SK-N-SH (cell line): Measurements from ENCODE around the gene UBN2. TPM values are rescaled to one million over a fixed set of nuclear protein-coding genes. Genes with fewer than 3 reads are reported as not detected.
A peak's percentile ranks its signal among the peaks of the same experiment; 100 is the strongest.

Source experiments
- CTCF ChIA-PET: fragments of 300-600, 350-600 bp; formaldehyde crosslinking; extraction: SDS; loops from one replicate; lab custom pipeline; 2021; lab: Yijun Ruan, JAX
- POLR2A ChIA-PET: fragments of 350-600 bp; sonication (Branson Sonifier 250); formaldehyde crosslinking; extraction: SDS; loops from one replicate; lab custom pipeline; 2020; ENCODE audit warnings: antibody characterized with exemption, inconsistent platforms; lab: Yijun Ruan, JAX
- DNase-seq: peaks from one replicate; pipeline ENCODE4 v3.0.0; 2012
- H2AFZ ChIP-seq: fragments of 200-600 bp; sonication (generic); 2 replicates; pipeline ENCODE4 v1.8.1; 2016; ENCODE audit warnings: antibody characterized with exemption, mild to moderate bottlenecking, low read depth
- H3F3A ChIP-seq: fragments of 200-600 bp; sonication (generic); replicated peaks from 2 replicates; pipeline ENCODE3; 2016; ENCODE audit warnings: antibody characterized with exemption, mild to moderate bottlenecking; ENCODE audit not compliant: insufficient read depth
- H3K27ac ChIP-seq, 2 experiments: fragments of 200-500 bp in 1 of 2; fragments of 200-600 bp in 1 of 2; sonication (Bioruptor generic) in 1 of 2; sonication (generic), shearing (Covaris generic) in 1 of 2; 2 replicates each; pipeline versions ENCODE4 v1.5.1 to v1.6.1; 2014 to 2016; ENCODE audit warnings: low read depth in 2 of 2, inconsistent platforms in 1 of 2, low read length in 1 of 2, mild to moderate bottlenecking in 1 of 2, mixed read lengths in 1 of 2
- H3K27me3 ChIP-seq: fragments of 200-600 bp; sonication (generic), shearing (Covaris generic); 2 replicates; pipeline ENCODE4 v1.6.1; 2016; ENCODE audit warnings: mixed run types; ENCODE audit not compliant: insufficient read depth
- H3K36me3 ChIP-seq, 2 experiments: fragments of 200-500 bp in 1 of 2; fragments of 200-600 bp in 1 of 2; sonication (Bioruptor generic) in 1 of 2; sonication (generic) in 1 of 2; replicated peaks in 1 of 2; 2 replicates each; pipeline versions ENCODE3 to v1.5.1; 2014 to 2016; ENCODE audit warnings: low read length in 1 of 2, mild to moderate bottlenecking in 1 of 2; ENCODE audit not compliant: insufficient read depth in 2 of 2, control insufficient read depth in 1 of 2
- H3K4me1 ChIP-seq, 2 experiments: fragments of 200-500 bp in 1 of 2; fragments of 200-600 bp in 1 of 2; sonication (Bioruptor generic) in 1 of 2; sonication (generic), shearing (Covaris generic) in 1 of 2; 2 replicates each; pipeline versions ENCODE4 v1.5.1 to v1.6.1; 2014 to 2016; ENCODE audit warnings: low read depth in 1 of 2, low read length in 1 of 2, mixed run types in 1 of 2; ENCODE audit not compliant: insufficient read depth in 2 of 2, control insufficient read depth in 1 of 2
- H3K4me2 ChIP-seq: fragments of 200-600 bp; sonication (generic), shearing (Covaris generic); 2 replicates; pipeline ENCODE4 v1.6.1; 2017; ENCODE audit warnings: mixed run types
- H3K4me3 ChIP-seq, 2 experiments: fragments of 200-500 bp in 1 of 2; fragments of 200-600 bp in 1 of 2; sonication (Bioruptor generic) in 1 of 2; sonication (generic), shearing (Covaris generic) in 1 of 2; 2 replicates each; pipeline versions ENCODE4 v1.5.1 to v1.8.1; 2014 to 2016; ENCODE audit warnings: low read depth in 2 of 2, inconsistent platforms in 1 of 2, low read length in 1 of 2, mild to moderate bottlenecking in 1 of 2, mixed read lengths in 1 of 2, moderate library complexity in 1 of 2
- H3K79me2 ChIP-seq: fragments of 200-600 bp; sonication (generic); 2 replicates; pipeline ENCODE4 v1.8.1; 2017; ENCODE audit warnings: mild to moderate bottlenecking; ENCODE audit not compliant: insufficient read depth
- H3K9ac ChIP-seq: fragments of 200-600 bp; sonication (generic); 2 replicates; pipeline ENCODE4 v1.6.1; 2017; ENCODE audit warnings: mixed run types
- H3K9me2 ChIP-seq: fragments of 200-600 bp; sonication (generic); 2 replicates; pipeline ENCODE4 v1.6.1; 2017; ENCODE audit warnings: mixed run types
- H3K9me3 ChIP-seq: fragments of 200-600 bp; sonication (generic); 2 replicates; pipeline ENCODE4 v1.6.1; 2017; ENCODE audit warnings: mixed run types, mild to moderate bottlenecking, moderate library complexity
- H4K20me1 ChIP-seq: fragments of 200-600 bp; sonication (generic); 2 replicates; pipeline ENCODE4 v1.6.1; 2017; ENCODE audit warnings: mild to moderate bottlenecking, mixed run types; ENCODE audit not compliant: insufficient read depth
- CHD2 ChIP-seq: fragments of 150-350 bp; IDR thresholded peaks from 2 replicates; pipeline ENCODE4 v1.6.1; 2018; ENCODE audit warnings: low read length; ENCODE audit not compliant: partially characterized antibody
- CTCF ChIP-seq: fragments of 200-600 bp; sonication (generic); IDR thresholded peaks from 2 replicates; pipeline ENCODE4 v1.6.1; 2017; ENCODE audit warnings: antibody characterized with exemption, mild to moderate bottlenecking, moderate library complexity
- ELF1 ChIP-seq: IDR thresholded peaks from 2 replicates; pipeline ENCODE4 v1.4.0; 2012
- EP300 ChIP-seq, 2 experiments: IDR thresholded peaks; 2 replicates each; pipeline versions ENCODE4 v1.4.0 to v1.6.1; 2012; ENCODE audit warnings: borderline replicate concordance in 1 of 2, low read depth in 1 of 2, low read length in 1 of 2
- EZH2phosphoT487 ChIP-seq: fragments of 200-600 bp; sonication (generic); IDR thresholded peaks from 2 replicates; pipeline ENCODE4 v1.6.1; 2017; ENCODE audit warnings: low read depth, mixed run types, mild to moderate bottlenecking, antibody characterized with exemption, moderate library complexity, borderline replicate concordance
- FOSL2 ChIP-seq: IDR thresholded peaks from 2 replicates; pipeline ENCODE4 v1.4.0; 2012; ENCODE audit warnings: low read depth, mild to moderate bottlenecking, moderate library complexity, borderline replicate concordance
- FOXJ3 ChIP-seq: sonication (generic); formaldehyde crosslinking; IDR thresholded peaks from 2 replicates; pipeline ENCODE4 v1.5.1; 2020; ENCODE audit warnings: mild to moderate bottlenecking, missing genetic modification reagents
- IRF3 ChIP-seq: fragments of 150-350 bp; IDR thresholded peaks from 2 replicates; pipeline ENCODE4 v1.6.1; 2016; ENCODE audit warnings: mild to moderate bottlenecking, low read depth, low read length
- MAX ChIP-seq: IDR thresholded peaks from 2 replicates; pipeline ENCODE4 v1.4.0; 2012; ENCODE audit warnings: low read depth
- MXI1 ChIP-seq: IDR thresholded peaks from 2 replicates; pipeline ENCODE4 v1.6.1; 2012; ENCODE audit warnings: mild to moderate bottlenecking, low read depth, low read length, improper control_type of control experiment
- NFIC ChIP-seq: IDR thresholded peaks from 2 replicates; pipeline ENCODE4 v1.4.0; 2012; ENCODE audit warnings: borderline replicate concordance
- NRF1 ChIP-seq: IDR thresholded peaks from 2 replicates; pipeline ENCODE4 v1.6.1; 2012; ENCODE audit warnings: low read depth, mild to moderate bottlenecking, low read length
- POLR2AphosphoS5 ChIP-seq: IDR thresholded peaks from 2 replicates; pipeline ENCODE4 v1.6.1; 2012; ENCODE audit warnings: low read depth, low read length
- RAD21 ChIP-seq: IDR thresholded peaks from 2 replicates; pipeline ENCODE4 v1.6.1; 2012; ENCODE audit warnings: mild to moderate bottlenecking, low read length
- RCOR1 ChIP-seq: fragments of 150-350 bp; IDR thresholded peaks from 2 replicates; pipeline ENCODE4 v1.6.1; 2017; ENCODE audit warnings: antibody characterized with exemption, low read length
- SIN3A ChIP-seq: IDR thresholded peaks from 2 replicates; pipeline ENCODE4 v1.6.1; 2012; ENCODE audit warnings: low read depth, mild to moderate bottlenecking, low read length, moderate library complexity, borderline replicate concordance
- SMC3 ChIP-seq: IDR thresholded peaks from 2 replicates; pipeline ENCODE4 v1.6.1; 2012; ENCODE audit warnings: low read depth, low read length, improper control_type of control experiment
- TCF12 ChIP-seq: IDR thresholded peaks from 2 replicates; pipeline ENCODE4 v1.4.0; 2012
- TEAD4 ChIP-seq: IDR thresholded peaks from 2 replicates; pipeline ENCODE4 v1.4.0; 2012; ENCODE audit warnings: mild to moderate bottlenecking, borderline replicate concordance; ENCODE audit not compliant: insufficient read depth
- USF2 ChIP-seq: fragments of 150-350 bp; IDR thresholded peaks from 2 replicates; pipeline ENCODE4 v1.6.1; 2017; ENCODE audit warnings: antibody characterized with exemption, low read length, low read depth, borderline replicate concordance
- YY1 ChIP-seq: IDR thresholded peaks from 2 replicates; pipeline ENCODE4 v1.4.0; 2012; ENCODE audit warnings: low read depth, mild to moderate bottlenecking
- ZBTB33 ChIP-seq: IDR thresholded peaks from 2 replicates; pipeline ENCODE4 v1.4.0; 2012; ENCODE audit warnings: low read depth, borderline replicate concordance
- WGBS: methylation state at CpG from one replicate; pipeline ENCODE4 v1.1.6; 2017; ENCODE audit warnings: low lambda C conversion rate; 5-methylcytosine and 5-hydroxymethylcytosine counted together
- polyA plus RNA-seq, 3 experiments: library from polyadenylated mRNA; depleted of rRNA; stranded (reverse); fragments of >200 nt; gene quantifications; 2 replicates each; pipeline ENCODE4 v1.2.3, GENCODE V29; 2012

Gene UBN2
- polyA plus RNA-seq, 1 of the 3 experiments (the other 2 are of a cell fraction) = 2.0 TPM

GRCh38 chr7:139230023-139230422 lies 1.0 kb upstream of the UBN2 start (continued):
- no peak for TF ChIP-seq CTCF
- no peak for TF ChIP-seq RAD21
- TF ChIP-seq CHD2 = no peak

GRCh38 chr7:139230484-139230773 lies 608 bp upstream of the UBN2 start:
- H4K20me1 ChIP-seq = peaks cover 20% of the 10 kb centered on the region
- no peak for DNase-seq
- ChIA-PET POLR2A (interaction anchor here (1.1 to 1.7 kb wide), 3 partner anchors 97 to 214 kb away, joined by 3 to 13 read pairs (median 4); a partner anchor contains a TSS), CTCF (interaction anchor here (1.1 kb wide), 1 partner anchor 214 kb away, joined by 3 read pairs; no protein-coding TSS in a partner anchor)
- peak overlapping the region; percentile 97 for H2AFZ ChIP-seq
- H3K4me2 ChIP-seq = peak overlapping the region; percentile 78
- peak overlapping the region; percentile 99 to 100 for H3K4me3 ChIP-seq
- peaks cover 0 to 29% of the 10 kb centered on the region in 2 experiments; a peak in 2 of 4 replicates for H3K4me1 ChIP-seq
- no peaks in the 10 kb centered on the region for H3K9me3 ChIP-seq
- H3F3A ChIP-seq = peaks cover 11% of the 10 kb centered on the region
- no peaks in the 10 kb centered on the region for H3K9me2 ChIP-seq
- no peaks in the 10 kb centered on the region for H3K36me3 ChIP-seq
- no peaks in the 10 kb centered on the region for H3K27me3 ChIP-seq
- TF ChIP-seq USF2 (no peak), SIN3A (no peak), IRF3 (no peak), MXI1 (no peak), FOSL2 (no peak), FOXJ3 (no peak), SMC3 (no peak), YY1 (no peak), RCOR1 (no peak), TCF12 (no peak), EP300 (IDR thresholded peaks at IDR 0.05; ENCODE audit: borderline replicate concordance in 1 of 2, low read depth in 1 of 2, low read length in 1 of 2) (no peak), MAX (no peak), TEAD4 (no peak), ELF1 (no peak), NFIC (no peak), EZH2phosphoT487 (no peak), ZBTB33 (no peak), POLR2AphosphoS5 (no peak), NRF1 (no peak)
- peaks cover 38% of the 10 kb centered on the region for H3K79me2 ChIP-seq
- peak overlapping the region; percentile 92; the same call in 1 of the 2 replicates for H3K9ac ChIP-seq
- 11% methylated on average over 12 of the region's 12 CpGs for WGBS
- peak overlapping the region; percentile 87 to 99 for H3K27ac ChIP-seq
